HG03103 (cell line): Measurements from ENCODE around the gene VSTM2A.
A peak's percentile ranks its signal among the peaks of the same experiment; 100 is the strongest.

Experiments used
- ATAC-seq: cut with Tn5 transposase; IDR thresholded peaks from one replicate; pipeline ENCODE4 v1.9.1; 2021; ENCODE audit warnings: low read depth; ENCODE audit not compliant: unreplicated experiment

Gene VSTM2A

GRCh38 chr7:54596747-54597146, 54.6 kb downstream of the VSTM2A start:
- ATAC-seq, result peak; percentile 85

- ATAC-seq, result no peak
Observed at GRCh38 chr7:54615537-54615936, 73.4 kb downstream of the VSTM2A start.
